GOT3 (cell line): ENCODE measurements around the gene CELSR1.
"Not testable (repeated sequence)": the region's sequence is repeated elsewhere in the genome, so short reads cannot be mapped to it uniquely, and the experiment has no call there.

ENCODE experiments used
- DNase-seq: peaks from one replicate; lab custom pipeline; 2025; ENCODE audit warnings: mixed read lengths; lab: John Stamatoyannopoulos, UW

CELSR1 gene

DNA sequence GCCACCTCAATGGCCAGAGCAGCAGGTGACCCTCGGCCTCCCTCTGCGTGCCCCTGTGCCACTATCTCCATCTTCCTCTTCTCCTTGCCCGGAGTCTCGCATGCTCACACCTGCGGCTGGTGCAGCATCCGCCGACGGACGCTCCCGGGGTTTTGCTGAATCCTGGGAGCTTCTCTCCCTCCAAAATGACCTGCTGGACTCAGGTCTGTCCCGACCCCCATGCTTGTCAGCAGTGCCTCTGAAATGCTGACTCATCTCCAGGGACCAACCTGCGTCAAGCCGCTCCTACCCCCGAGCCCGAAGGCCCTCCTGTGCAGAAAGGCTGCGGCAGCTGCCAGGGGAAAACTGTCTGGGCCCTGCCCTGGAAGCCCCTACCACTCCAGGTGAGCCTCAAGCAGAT, 58.4 kb downstream of the CELSR1 start:
- DNase-seq, result no peak

DNA sequence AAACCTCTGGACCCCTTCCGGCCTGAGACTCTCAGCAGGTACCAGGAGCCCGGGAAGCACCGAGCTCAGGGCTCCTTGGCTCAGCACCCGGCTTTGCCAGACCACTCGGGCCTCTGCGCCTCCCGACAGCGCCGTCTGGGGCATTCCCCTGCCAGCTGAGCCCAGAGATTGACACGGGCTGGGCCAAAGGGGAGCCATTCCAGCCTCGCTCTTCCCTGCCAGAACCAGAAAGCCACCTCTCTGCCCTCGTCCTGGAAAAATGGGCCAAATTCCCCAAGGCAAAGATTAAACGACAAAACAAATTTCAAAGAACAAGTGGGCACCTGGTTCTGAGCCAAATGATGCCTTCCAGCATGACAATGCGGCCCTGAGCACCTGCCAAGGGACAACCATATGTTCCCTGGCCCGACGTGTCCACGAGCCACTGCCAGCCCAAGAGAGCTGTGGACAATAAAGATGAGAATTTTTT, 59.3 kb downstream of the CELSR1 start:
- DNase-seq, result no peak

DNA sequence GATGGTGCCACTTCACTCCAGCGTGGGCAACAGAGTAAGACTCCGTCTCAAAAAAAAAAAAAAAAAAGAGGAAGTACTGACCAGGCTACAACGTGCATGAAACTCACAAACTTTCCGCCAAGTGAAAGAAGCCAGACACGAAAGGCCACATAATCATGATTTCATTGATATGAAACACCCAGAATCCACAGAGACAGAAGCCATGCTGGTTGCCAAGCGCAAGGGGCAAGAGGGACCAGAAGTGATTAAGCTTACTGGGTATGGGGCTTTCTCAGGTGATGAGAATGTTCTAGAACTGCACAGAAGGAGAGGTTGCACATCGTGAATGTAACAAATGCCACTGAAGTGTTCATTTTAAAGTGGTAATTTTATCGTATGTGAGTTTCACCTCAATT, 60.9 kb downstream of the CELSR1 start:
- no peak for DNase-seq

DNA sequence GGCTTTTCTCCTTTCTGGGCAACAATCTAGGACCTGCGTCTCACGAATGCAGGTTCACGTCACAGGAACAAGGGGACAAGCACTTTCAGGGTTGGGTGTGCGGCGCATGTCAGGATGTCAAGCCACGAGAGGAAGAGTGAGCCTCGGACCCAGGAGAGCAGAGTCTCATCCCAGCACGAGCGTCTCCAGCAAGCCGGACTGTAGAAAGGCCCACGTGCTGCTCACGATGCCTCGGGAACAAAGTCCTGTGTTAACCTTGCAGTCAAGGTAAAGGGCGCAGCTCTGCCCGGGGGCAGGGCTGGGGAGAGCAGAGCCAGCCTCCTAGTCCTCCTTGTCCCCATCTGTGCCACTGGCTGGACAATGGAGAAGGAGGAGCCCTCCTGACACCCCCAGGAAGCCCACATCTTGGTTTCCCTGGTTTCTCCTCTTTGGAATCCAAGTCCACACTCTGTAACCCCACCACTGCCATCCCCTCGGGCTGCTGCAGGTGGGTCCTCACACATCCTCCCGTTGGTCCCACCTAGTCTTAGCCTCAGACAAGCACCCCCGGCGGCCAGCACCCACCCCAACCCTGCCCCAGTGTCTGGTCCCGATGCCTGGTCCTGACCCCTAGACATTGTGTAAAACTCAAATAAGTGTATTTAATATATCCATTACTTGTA, 63.4 kb downstream of the CELSR1 start:
- DNase-seq, result no peak

DNA sequence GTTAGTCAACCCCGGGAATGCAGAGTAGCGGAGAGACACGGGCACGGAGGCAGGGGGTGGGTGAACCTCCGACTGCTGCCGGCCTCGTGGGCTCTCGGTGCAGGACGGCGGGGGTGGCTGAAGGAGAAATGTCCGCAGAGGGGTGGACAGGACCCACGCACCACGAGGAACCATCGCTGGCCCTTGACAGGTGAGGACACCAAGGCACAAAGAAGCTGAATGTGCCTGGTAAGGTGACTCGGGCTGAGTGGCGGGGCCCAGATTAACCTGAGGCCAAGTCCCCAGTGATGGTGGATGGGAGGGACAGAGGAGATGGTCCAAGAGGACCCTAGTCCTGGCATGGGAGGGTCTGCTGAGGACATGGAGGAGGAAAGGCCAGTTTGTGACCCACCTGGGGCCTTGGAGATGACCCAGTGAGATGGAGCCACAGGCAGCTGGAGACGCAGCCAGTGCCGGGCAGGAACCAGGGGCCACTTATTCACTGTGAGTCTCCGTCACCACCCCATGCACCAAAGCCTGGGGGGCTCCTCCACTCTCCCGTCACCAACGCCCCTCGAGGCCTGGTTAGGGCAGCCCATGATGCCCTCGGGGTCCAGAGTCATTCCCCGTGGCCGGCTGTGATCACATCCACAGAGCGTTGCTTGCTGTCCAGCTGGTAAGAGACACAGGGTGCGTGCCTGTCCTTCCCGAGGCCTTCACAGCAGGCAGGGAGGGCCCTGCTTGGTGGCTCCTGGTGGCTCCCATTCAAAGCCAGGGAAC, 64.2 kb downstream of the CELSR1 start:
- DNase-seq, result no peak

DNA sequence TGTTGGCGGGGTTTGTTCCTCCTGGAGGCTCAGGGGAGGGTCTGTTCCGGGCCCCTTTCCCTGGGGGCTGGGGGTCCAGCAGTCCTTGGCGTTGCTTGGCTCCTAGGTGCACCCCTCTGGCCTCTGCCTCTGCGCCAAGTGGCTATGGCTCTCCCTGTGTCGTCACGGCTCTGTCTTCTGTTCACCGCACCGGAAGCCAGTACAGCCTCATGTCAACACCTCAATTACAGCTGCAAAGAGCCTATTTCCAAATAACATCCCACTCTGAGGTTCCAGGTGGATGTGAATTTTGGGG, 64.8 kb downstream of the CELSR1 start:
- no peak for DNase-seq

DNA sequence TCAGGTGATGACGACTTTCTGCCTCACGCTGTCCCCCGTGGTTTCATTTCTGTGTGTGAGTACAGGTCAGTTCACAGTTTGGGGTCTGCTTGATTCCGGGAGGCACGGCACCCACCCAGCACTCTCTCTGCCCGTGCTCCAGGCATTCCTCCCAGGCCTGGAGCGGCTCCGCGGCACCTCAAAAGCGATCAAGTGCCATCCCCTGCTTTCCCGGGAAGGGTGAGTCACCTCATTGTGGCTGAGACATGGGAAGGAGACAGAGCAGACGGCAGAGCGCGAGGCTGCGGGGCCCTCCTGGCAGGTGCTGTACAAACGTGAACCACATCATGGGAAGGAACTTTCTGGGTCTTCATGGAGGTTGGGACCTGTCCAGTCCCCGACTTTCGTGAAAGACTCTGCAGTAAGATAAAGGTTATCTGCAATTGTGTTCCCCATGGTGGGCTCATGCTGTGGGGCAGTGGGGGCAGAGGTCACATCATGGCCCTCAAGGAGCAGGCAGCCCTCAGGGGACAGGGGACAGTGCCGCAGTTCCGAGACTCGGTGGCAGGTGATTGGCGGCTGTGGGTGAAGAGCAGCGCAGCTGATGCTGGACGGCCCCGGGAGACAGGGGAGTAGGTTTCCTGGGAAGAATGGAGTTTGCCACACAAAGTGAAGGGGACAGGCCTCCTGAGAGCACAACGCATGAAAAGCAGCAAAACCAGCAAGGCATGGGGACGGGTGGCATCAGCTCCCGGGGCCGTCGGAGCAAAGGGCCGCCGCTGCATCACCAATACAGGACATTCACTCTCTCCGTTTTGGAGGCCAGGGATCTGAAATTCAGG, 65.3 kb downstream of the CELSR1 start:
- DNase-seq, result no peak

DNA sequence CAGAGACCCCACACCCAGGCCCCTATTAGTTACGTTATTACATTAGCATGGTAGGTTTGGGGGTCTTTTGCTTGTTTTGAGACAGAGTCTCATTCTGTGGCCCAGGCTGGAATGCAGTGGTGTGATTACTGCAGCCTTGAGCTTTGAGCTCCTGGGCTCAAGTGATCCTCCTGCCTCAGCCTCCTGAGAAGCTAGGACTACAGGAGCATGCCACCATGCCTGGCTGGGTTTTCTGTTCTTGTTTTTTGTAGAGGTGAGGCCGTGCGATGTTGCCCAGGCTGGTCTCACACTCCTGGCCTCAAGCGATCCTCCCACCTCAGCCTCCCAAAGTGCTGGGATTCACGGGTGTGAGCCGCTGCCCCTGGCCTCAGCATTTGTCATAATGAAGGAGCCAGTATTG, 66.1 kb downstream of the CELSR1 start:
- not testable (repeated sequence) for DNase-seq

DNA sequence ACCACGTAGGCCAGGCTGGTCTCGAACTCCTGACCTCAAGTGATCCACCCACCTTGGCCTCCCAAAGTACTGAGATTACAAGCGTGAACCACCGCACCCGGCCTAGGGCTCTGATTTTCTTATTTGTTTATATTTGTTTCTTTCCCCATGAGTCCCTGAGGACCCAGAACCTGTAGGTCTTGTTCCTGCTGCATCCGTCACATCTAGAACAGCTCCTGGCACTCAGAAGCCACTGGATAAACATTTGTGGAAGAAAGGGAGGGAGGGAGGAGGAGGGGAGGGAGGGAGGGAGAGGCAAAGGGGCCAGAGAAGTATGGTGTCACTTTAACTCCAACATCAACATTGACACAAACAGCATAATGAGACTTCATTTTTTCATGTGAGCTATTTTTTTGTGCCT, 67.7 kb downstream of the CELSR1 start:
- no peak for DNase-seq

DNA sequence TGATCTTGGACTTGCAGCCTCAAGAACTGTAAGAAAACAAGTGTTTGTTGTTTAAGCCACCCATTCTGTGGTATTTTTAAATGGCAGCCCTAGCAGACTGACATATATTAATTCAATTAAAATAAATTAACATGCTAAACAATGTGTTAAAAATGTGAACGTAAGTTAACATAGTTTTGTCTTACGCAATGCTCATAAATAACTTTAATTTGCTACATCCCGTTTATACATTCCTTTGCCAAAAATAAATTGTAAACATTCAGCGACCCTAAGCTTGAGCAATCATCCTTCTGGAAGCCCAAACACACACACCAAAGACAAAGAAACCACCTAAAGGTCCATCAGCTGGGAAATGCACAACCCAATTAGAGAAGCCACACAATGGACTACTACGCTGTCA, 70.4 kb downstream of the CELSR1 start:
- no peak for DNase-seq

DNA sequence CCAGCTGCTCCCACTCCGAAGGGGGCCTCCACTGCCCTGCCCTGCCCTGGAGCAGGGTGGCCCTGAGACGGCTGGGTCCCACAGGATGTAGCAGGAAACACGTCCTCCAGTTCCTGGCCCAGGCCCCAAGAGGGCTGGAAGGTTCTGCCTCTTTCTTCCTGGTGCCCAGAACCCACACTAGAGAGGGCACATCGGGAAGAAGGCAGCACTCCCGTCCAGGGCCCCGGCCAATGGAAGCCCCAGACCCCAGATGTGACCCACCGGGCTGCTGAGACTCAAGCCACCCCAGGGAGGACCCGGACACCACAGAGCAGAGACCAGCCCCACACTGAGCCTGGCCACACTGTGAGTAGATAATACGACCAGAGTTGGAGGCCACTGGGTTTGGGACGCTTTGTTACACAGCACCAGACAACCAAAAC, 71.2 kb downstream of the CELSR1 start:
- DNase-seq, result no peak

DNA sequence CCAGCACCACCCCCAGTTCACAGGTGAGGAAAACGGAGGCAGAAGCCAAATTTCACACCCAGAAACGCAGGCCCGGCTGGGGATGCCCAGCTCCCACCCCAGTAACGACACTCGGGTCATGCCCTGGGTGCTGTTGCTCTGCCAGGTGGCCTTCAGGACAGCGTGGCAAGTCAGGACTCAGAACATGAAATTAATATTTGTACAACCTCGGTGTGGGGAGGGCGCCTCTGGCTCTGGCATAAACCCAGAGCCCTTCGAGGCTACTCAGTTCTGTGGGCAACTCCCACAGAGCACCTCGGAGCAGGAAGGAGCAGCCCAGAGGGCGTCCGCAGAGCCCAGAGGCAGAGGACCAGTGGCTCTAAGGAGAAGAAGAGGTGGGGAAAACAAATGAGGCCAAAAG, 71.6 kb downstream of the CELSR1 start:
- no peak for DNase-seq

DNA sequence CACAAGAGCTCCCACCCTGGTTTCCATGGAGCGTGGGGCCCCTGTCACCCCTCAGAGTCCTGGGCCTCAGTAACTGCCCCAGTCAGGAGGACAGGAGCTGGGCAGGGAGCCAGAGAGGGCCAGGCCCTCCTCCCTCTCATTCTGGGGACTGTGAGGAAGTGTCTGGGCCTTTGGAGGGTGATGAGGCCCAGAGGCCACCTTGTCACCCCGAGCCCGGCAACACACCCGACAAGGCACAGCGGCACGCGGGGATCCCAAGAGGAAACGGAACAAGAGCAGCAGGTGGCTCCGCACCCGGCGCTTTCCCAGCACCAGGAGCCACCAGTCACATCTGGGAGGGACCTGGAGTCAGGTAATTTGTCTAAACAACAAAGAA, 72.1 kb downstream of the CELSR1 start:
- no peak for DNase-seq

DNA sequence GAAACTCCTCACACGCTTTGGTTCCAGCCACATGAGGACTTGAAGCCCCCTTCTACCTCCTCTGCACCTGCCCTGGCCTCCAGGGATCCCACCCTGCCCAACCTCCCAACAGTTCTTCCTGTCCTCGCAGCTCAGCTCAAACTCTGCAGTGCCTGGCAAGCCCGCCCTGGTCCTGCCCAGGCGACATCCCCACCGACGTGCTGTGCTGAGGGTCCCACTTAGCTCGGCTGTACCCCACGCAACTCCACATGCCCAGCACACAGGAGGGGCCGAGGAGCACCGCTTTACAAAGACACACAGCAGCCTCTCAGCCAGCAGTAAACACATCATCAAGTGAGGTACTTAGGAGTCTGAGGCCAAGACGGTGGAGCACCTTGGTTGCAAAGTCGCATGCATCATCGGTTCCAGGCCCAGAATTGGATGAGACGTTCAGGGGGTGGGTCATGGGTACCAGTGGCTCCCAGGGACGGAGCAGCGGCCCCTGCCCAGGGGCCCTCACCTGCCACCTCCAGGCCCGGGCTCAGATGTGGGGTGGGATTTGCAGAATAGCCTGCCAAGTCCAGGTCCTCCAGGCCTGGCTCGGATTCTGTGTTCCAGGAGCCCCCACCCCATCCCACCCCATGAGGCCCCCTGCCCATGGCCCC, 72.6 kb downstream of the CELSR1 start:
- DNase-seq, result no peak

DNA sequence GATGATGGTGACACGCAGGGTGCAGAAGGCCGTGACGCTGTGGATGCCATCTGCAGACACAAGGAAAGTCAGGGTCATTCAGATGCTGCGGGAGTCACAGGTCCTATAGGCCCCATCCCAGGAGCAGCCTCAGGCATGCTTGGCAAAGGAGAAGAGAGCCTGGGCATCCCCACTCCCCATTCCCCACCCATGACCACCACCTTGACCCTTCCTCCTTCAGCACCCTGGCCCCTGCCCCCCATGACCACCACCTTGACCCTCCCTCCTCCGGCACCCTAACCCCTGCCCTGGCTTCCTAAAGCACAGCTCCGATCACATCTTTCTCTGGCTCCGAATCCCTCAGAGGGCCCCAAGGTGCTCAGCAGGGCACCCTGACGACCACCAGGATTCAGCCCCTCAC, 73.1 kb downstream of the CELSR1 start:
- no peak for DNase-seq

DNA sequence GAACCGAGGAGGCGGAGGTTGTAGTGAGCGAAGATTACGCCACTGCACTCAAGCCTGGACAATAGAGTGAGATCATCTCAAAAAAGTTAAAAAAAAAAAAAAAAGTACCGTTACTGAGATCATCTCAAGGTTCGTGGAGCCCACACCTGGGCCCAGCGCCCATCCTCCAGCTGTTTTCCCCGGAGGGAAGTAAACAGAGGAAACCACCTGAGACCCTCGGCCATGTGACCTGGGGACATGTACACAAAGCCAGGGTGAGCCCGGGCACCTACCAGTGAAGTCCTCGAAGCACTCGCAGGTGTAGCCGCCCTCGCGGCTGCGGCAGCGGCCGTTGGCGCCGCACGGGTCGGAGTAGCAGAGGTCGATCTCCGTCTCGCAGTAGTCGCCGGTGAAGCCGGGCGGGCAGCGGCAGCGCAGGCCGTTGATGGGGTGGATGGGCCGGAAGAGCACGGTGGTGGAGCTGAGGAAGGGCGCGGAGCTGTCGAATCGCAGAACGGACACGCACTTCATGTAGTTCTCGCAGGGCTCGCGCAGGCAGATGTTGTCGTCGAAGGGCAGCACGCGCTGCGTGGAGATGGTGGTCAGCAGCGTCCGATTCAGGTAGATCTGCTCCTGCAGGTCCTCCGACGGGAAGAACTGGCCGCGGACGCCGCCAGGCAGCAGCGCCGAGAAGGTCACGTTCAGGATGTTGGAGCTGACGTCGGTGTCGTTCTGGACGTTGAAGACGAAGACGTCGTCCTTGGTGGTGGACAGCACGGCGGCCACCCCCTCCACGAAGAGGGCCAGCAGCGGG, 73.8 kb downstream of the CELSR1 start:
- no peak for DNase-seq

DNA sequence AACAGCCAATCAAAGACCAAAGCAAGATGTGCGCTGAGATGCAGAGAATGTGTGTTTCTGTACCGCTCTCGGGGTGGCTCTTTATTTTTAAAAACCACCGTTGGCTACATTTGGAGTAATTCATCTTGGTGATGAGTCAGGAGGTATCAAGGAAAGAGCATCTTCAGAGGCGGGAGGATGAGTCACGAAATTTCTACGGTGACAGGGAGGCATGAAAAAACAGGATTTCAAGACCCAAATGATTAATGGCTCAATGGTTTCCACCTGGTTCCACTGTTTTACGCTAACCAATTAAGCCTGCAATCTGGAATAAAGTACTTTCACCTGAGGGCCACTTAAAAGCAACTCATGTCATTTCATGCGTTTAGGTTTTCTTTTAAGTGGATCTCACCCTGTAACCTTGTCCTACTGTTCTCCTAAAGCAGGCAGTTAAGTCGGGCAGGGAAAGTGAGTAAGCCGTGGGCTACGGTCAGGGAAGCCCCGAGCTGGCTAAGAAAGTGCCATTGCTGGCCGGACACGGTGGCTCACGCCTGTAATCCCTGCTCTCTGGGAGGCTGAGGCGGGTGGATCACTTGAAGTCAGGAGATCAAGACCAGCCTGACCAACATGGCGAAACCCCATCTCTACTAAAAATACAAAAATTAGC, 74.6 kb downstream of the CELSR1 start:
- no peak for DNase-seq

DNA sequence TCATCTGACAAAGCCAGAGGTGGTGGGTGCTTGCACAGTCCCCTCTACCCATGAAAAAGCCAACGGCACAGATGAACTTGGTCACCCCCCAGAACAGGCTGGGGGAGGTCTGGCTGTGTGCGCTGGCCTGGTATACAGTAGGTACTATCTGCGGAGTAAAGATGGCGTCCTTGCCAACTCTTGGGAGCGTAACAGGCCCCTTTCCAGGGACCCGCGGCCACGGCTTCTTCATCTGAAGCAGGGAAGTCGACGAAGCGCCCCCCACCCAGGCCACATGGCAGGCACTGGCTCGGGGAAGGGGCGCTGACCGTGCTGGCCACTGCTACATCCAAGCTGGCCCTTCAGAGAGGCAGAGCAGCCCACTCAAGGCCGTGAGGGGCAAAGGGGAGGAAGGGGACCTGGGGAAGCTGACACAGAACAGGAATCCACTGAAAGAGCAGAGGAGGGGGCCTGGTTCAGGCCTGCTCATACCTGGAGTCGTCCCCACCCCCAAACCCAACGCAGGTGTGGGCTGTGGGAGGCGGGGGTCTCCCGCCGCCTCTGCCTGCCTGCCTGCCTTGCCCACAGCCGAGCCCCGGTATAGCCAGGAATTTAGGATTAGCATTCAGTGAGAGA, 75.7 kb downstream of the CELSR1 start:
- DNase-seq, result no peak

DNA sequence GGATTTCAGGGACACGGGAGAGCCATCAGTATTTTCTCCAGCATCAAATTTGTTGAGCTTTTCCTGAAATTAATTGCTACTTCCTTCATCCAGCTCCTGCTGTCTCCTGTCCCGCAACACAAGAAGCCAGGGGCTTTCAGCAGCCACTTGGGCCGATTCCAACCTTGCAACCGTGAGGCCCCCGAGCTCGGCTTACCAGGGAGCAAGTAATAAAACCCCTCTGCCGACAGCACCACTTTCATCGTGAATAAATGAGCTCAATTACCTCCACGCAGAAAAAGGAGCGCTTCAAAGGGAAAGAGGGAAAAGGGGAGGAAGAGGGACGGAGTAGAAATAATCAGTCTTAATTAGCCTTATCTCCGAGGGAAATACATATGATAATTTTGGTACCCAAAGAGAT, 76.6 kb downstream of the CELSR1 start:
- DNase-seq, result no peak

DNA sequence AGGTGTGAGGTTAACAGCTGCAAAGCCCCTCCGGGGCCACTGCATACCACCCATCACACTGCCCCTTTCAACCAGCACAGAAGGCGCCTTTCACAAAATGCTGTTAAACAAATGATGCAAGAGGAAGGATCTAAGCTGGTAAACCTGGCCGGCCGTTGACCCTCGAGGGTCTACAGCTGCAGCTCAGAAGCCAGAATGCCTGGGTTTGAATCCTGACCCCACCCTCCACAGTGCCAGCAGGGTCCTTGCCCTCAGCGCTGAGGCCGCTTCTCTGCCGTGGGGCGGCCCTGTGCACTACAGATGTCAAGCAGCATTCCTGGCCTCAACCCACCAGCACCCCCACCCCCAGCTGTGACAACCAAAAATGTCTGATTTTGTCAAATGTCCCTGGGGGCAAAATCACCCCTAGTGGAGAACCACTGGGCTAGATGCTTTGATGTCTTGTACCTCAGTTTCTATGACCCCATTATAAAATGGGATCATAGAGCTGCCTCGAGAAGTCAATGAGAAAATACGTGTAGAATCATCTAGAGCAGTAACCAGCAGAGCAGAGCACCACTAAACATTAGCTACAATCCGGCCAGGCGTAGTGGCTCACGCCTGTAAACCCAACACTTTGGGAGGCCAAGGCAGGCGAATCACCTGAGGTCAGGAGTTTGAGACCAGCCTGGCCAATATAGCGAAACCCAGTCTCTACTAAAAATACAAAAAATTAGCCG, 77.9 kb downstream of the CELSR1 start:
- no peak for DNase-seq
